ENCODE measurements around the gene ST3GAL3.

DNA sequence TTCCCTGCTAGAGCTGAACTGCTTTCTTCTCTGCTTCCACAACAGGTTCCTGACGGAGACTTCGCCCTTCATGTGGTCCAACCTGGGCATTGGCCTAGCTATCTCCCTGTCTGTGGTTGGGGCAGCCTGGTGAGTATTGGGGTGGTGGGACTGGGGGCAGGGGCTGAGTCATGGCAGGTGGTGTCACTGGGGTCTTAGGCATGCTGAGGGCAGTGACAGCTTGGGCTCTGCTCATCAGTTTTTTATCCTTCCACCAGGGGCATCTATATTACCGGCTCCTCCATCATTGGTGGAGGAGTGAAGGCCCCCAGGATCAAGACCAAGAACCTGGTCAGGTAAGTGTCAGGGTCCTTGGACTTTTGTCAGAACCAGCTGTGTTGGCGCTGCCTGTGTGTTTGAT lies 268.7 kb downstream of the ST3GAL3 start:
- TF ChIP-seq, protein P1, sequence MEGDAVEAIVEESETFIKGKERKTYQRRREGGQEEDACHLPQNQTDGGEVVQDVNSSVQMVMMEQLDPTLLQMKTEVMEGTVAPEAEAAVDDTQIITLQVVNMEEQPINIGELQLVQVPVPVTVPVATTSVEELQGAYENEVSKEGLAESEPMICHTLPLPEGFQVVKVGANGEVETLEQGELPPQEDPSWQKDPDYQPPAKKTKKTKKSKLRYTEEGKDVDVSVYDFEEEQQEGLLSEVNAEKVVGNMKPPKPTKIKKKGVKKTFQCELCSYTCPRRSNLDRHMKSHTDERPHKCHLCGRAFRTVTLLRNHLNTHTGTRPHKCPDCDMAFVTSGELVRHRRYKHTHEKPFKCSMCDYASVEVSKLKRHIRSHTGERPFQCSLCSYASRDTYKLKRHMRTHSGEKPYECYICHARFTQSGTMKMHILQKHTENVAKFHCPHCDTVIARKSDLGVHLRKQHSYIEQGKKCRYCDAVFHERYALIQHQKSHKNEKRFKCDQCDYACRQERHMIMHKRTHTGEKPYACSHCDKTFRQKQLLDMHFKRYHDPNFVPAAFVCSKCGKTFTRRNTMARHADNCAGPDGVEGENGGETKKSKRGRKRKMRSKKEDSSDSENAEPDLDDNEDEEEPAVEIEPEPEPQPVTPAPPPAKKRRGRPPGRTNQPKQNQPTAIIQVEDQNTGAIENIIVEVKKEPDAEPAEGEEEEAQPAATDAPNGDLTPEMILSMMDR (conservative IDR thresholded peaks at IDR 0.05), result no peak
- TF ChIP-seq ZFX (IDR thresholded peaks at IDR 0.05), result no peak

All from C4-2B (cell line).